Esophagus squamous epithelium (tissue), 4 donors: Measurements from ENCODE around the gene ZGPAT.

Experiments used
- CTCF ChIP-seq, 6 experiments: fragments of 450-650 bp in 4 of 6; fragments of 200-600 bp in 2 of 6; sonication (generic) in 2 of 6; IDR thresholded peaks; one replicate each; pipeline ENCODE4 v1.5.1; 2016 to 2019; ENCODE audit warnings: antibody characterized with exemption in 6 of 6, mild to moderate bottlenecking in 4 of 6, moderate library complexity in 4 of 6
- POLR2A ChIP-seq, 4 donors: fragments of 450-650 bp; IDR thresholded peaks; one replicate each; pipeline ENCODE4 v1.6.1; 2017; ENCODE audit warnings: antibody characterized with exemption in 4 of 4, mild to moderate bottlenecking in 4 of 4, moderate library complexity in 3 of 4

- TF ChIP-seq CTCF (IDR thresholded peaks at IDR 0.05) (no peak), POLR2A (IDR thresholded peaks at IDR 0.05) (no peak)
Measured at GRCh38 chr20:63659370-63659769, 48.5 kb upstream of the ZGPAT start.
